Glomerular endothelial cell (primary cell): Measurements from ENCODE around the gene NR4A1. TPM values are rescaled to one million over a fixed set of nuclear protein-coding genes. Genes with fewer than 3 reads are reported as not detected.

Experiments
- DNase-seq: peaks from one replicate; pipeline ENCODE4 v3.0.0-alpha.2; 2011; ENCODE audit warnings: low read depth, low spot score; ENCODE audit errors: extremely low read depth
- total RNA-seq: library from RNA; depleted of rRNA; stranded (reverse); fragments of >200 nt; gene quantifications from 2 replicates; pipeline ENCODE4 v1.2.3, GENCODE V29; 2015

Gene NR4A1
- total RNA-seq, 1 donor from 2014 or later, result 3.4 TPM

GRCh38 chr12:52073531-52074381 is 22.5 kb downstream of the NR4A1 start:
- DNase-seq, result no peak

GRCh38 chr12:52074971-52075724 is 23.9 kb downstream of the NR4A1 start:
- no peak for DNase-seq

- DNase-seq, result no peak
Observed at GRCh38 chr12:52076811-52077210, 25.6 kb downstream of the NR4A1 start.

GRCh38 chr12:52078276-52078675 is 27.0 kb downstream of the NR4A1 start:
- DNase-seq, result no peak

- no peak for DNase-seq
Observed at GRCh38 chr12:52079576-52080402, 28.5 kb downstream of the NR4A1 start, which contains the start of gene SMIM41. Gene SMIM41 (plus strand): TSS chr12:52079704. CDS start chr12:52079780, 76 bp downstream.

GRCh38 chr12:52080403-52081251 is 29.4 kb downstream of the NR4A1 start:
- DNase-seq, result no peak

GRCh38 chr12:52081263-52081733 is 30.1 kb downstream of the NR4A1 start:
- no peak for DNase-seq

- DNase-seq, result no peak
Observed at GRCh38 chr12:52082026-52082668, 30.9 kb downstream of the NR4A1 start.

- no peak for DNase-seq
Observed at GRCh38 chr12:52082669-52082987, 31.4 kb downstream of the NR4A1 start.

- no peak for DNase-seq
Observed at GRCh38 chr12:52082988-52083637, 31.9 kb downstream of the NR4A1 start.

GRCh38 chr12:52083638-52083996 is 32.4 kb downstream of the NR4A1 start:
- DNase-seq, result no peak

- DNase-seq, result no peak
Observed at GRCh38 chr12:52084491-52085231, 33.4 kb downstream of the NR4A1 start.

- no peak for DNase-seq
Observed at GRCh38 chr12:52085682-52086180, 34.5 kb downstream of the NR4A1 start.

- no peak for DNase-seq
Observed at GRCh38 chr12:52086366-52086765, 35.1 kb downstream of the NR4A1 start.

GRCh38 chr12:52086944-52087835 is 35.9 kb downstream of the NR4A1 start:
- DNase-seq, result no peak

- DNase-seq, result no peak
Observed at GRCh38 chr12:52087961-52088820, 36.9 kb downstream of the NR4A1 start.
